ENCODE results near the gene MARCHF3. TPM values are rescaled to one million over a fixed set of nuclear protein-coding genes. Genes with fewer than 3 reads are reported as not detected.

Gene MARCHF3
- polyA plus RNA-seq, 6 donors from 2014 or later = 63.4 to 81.0 (median 71.7) TPM

DNA sequence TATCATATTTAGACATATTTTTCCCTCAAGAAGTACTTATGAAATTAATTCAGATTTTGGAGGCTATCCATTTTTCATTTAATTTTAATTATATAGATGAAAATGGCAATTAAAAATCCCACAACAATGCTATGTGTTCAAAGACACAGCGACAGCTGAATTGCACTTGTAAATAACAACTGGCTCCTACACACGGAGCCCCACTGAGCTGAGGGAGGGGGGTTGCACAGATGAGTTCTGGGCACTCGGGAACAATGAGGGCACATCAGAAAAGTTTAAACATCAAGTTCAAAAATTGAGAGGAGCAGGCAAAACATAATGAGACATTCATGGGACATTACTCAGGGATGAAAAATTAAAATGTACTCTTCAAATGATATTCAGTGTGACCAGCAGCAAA is 104.9 kb downstream of the MARCHF3 start:
- peaks cover 64 to 86% (median 82%) of the 10 kb centered on the region in 3 donors for H3K4me1 Mint-ChIP-seq
- H3K9me3 Mint-ChIP-seq = no peaks in the 10 kb centered on the region
- ATAC-seq (ENCODE audit: low read depth in 2 of 2) (no peak), DNase-seq (no peak)
- H3K27me3 Mint-ChIP-seq = no peaks in the 10 kb centered on the region
- no peaks in the 10 kb centered on the region for H3K36me3 Mint-ChIP-seq
- H3K27ac Mint-ChIP-seq = peak overlapping the region in 1 of 6 donors; percentile 36
- H3K4me3 Mint-ChIP-seq = no peak overlapping the region

GRCh38 chr5:126924331-126925033 is 105.9 kb downstream of the MARCHF3 start:
- ATAC-seq (ENCODE audit: low read depth in 2 of 2) = no peak
- Mint-ChIP-seq H3K4me3 (no peak overlapping the region), H3K9me3 (no peaks in the 10 kb centered on the region), H3K27ac (peak overlapping the region in 3 of 6 donors; percentile 17 to 42 (median 36)), H3K36me3 (no peaks in the 10 kb centered on the region), H3K4me1 (peaks cover 60 to 81% (median 80%) of the 10 kb centered on the region in 3 donors), H3K27me3 (no peaks in the 10 kb centered on the region)
- no peak for DNase-seq

DNA sequence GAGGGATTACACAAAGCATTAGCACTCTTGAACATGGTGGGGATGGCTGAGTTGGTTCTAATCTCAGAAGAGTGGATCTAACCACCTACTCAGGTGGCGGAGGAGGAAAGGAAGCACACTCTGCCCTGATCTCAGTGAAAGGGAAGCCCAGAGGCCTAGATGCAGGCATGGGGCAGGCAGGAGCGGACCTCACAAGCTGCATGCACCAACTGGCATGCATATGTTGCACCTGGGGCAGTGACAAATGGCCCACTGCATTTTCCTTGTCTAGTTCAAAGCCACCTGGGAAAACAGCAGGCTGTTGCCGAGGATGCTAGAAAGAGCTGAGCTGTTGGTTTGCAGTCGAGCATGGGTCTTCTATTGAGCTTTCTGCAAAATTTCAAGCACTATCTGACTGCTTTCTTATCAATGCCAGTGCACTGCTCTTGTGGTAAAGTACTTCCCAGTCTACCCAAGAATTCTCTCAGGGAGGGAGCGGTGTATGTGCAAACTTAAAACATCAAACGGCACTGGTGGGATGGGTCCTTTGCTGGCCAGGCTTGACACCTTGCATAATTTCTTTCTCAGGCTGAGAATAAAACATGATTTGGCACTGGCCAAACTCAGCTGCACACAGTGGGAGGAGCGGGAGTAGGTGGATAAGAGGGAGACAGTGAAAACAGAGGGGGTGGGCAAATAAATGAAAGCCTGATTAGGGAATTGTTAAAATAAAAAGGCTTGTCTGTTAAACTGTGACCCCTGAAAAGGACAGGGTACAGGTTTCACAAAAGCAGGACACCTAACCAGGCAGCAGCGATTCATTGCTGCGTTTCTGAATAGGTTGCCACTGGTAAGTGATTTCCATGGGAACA is 108.9 kb downstream of the MARCHF3 start:
- H3K4me3 Mint-ChIP-seq = peak overlapping the region in 2 of 8 donors; percentile 35 to 43
- H3K9me3 Mint-ChIP-seq = no peaks in the 10 kb centered on the region
- peak overlapping the region in 4 of 6 donors; percentile 40 to 75 (median 68) for H3K27ac Mint-ChIP-seq
- H3K36me3 Mint-ChIP-seq = peaks cover 12% of the 10 kb centered on the region in 2 donors
- no peak for ATAC-seq (ENCODE audit: low read depth in 2 of 2)
- H3K4me1 Mint-ChIP-seq = peaks cover 52 to 77% (median 69%) of the 10 kb centered on the region in 3 donors
- H3K27me3 Mint-ChIP-seq = no peaks in the 10 kb centered on the region
- no peak for DNase-seq

GRCh38 chr5:126920291-126920690 is 110.1 kb downstream of the MARCHF3 start:
- Mint-ChIP-seq H3K4me1 (peaks cover 44 to 68% (median 58%) of the 10 kb centered on the region in 3 donors), H3K27ac (no peak overlapping the region), H3K4me3 (no peak overlapping the region), H3K27me3 (no peaks in the 10 kb centered on the region), H3K36me3 (peaks cover 18 to 22% of the 10 kb centered on the region in 2 donors), H3K9me3 (no peaks in the 10 kb centered on the region)
- no peak for DNase-seq
- ATAC-seq (ENCODE audit: low read depth in 2 of 2) = no peak

DNA sequence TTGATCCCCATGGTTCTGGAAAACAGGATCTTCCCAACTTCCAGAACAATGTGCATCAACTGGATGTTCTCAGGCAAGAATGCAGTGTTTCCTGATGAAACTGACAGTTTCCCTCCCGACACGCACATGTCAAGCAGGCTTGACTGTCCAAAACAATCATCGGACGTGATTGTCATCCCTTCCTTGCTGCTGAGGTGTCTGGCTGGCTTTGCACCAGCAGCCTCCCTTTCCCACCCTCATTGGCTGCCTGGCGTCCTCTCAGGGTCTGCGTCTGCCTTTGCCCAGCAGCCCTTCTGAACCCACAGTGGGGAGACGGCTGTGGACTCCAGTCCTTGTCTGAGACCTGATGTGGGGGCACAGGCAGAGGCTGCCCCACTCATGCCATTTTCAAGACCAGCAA is 110.8 kb downstream of the MARCHF3 start:
- Mint-ChIP-seq H3K36me3 (peaks cover 24 to 29% of the 10 kb centered on the region in 2 donors), H3K4me1 (peaks cover 38 to 64% (median 52%) of the 10 kb centered on the region in 3 donors), H3K4me3 (no peak overlapping the region), H3K27ac (peak overlapping the region in 3 of 6 donors; percentile 54 to 72 (median 64)), H3K9me3 (no peaks in the 10 kb centered on the region), H3K27me3 (no peaks in the 10 kb centered on the region)
- DNase-seq (no peak), ATAC-seq (ENCODE audit: low read depth in 2 of 2) (no peak)

DNA sequence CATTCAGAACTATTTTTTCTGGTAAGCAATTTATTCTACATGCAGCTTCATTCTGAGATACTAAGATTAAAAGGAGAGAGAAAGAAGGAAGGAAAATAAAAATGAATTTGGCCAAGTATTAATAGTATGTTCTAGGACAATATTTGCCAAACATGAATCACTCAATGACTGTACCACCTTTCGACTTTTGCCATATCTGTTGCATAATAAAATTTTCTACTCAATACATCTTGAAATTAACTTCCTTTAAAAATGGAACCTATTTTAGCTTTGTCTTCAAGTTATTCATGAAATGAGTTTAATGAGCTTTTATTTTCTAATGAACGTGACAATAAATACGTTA is 111.8 kb downstream of the MARCHF3 start:
- Mint-ChIP-seq H3K27me3 (no peaks in the 10 kb centered on the region), H3K36me3 (peaks cover 28 to 33% of the 10 kb centered on the region in 2 donors), H3K4me3 (no peak overlapping the region), H3K27ac (no peak overlapping the region), H3K9me3 (no peaks in the 10 kb centered on the region), H3K4me1 (peaks cover 34 to 57% (median 44%) of the 10 kb centered on the region in 3 donors)
- DNase-seq (no peak), ATAC-seq (ENCODE audit: low read depth in 2 of 2) (no peak)

DNA sequence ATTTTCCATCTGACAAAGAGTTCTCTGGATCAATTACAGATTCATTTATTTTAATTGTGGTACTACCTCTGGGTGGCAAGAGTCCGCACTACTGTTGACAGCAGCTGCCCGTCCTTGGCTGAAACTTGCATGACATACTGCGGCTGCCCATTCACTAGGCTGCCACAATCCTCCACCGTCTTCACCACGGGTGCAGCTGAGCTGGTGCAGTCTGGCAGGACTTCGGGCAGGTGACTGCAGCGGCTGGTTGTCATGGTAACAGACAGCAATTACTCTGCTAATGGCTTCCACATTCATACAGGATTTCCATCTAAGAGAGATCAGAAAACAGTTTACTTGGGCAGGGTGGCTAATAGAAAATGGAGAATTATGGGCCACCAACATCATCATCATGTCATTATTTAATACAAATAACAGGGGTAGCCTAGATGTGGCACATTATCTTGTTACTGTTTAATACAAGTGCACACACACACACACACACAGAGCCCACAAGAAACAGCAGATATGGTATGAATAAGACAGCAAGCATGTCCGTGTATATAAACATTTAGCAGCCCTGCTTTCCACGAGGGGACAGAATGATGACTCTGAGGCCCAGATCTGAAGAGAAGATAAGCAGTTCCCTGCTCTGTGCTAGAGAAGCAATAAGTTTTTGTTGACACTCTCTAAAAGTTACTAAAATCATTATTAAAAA is 112.3 kb downstream of the MARCHF3 start:
- Mint-ChIP-seq H3K4me1 (peaks cover 30 to 52% (median 39%) of the 10 kb centered on the region in 3 donors), H3K9me3 (no peaks in the 10 kb centered on the region), H3K27ac (peak overlapping the region in 1 of 6 donors; percentile 16), H3K36me3 (peaks cover 30 to 37% of the 10 kb centered on the region in 2 donors), H3K27me3 (no peaks in the 10 kb centered on the region), H3K4me3 (no peak overlapping the region)
- DNase-seq (no peak), ATAC-seq (ENCODE audit: low read depth in 2 of 2) (no peak)

DNA sequence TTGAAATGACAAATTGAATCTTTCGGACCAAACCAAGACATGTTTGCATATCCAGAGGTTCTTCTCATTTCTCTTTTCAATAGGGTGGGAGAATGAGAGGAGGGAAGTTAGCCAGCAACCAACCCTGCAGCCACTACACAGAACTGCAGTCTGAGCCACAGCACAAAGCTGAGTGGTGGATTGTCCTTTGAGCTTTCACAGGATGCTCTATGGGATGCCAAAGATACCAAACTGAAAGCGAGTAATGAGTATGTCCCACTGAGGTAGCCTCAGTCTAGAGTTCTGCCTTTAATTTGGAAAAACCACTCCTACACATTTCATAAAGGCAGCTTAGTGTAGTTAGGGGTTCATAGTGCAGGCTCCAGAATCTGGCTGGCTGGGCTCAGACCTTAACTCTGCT is 114.9 kb downstream of the MARCHF3 start:
- Mint-ChIP-seq H3K27ac (no peak overlapping the region), H3K9me3 (peaks cover 0 to 13% (median 8%) of the 10 kb centered on the region in 7 donors), H3K4me3 (no peak overlapping the region), H3K36me3 (peaks cover 52 to 58% of the 10 kb centered on the region in 2 donors), H3K27me3 (no peaks in the 10 kb centered on the region), H3K4me1 (peaks cover 14 to 31% (median 20%) of the 10 kb centered on the region in 3 donors)
- ATAC-seq (ENCODE audit: low read depth in 2 of 2) = no peak
- no peak for DNase-seq

DNA sequence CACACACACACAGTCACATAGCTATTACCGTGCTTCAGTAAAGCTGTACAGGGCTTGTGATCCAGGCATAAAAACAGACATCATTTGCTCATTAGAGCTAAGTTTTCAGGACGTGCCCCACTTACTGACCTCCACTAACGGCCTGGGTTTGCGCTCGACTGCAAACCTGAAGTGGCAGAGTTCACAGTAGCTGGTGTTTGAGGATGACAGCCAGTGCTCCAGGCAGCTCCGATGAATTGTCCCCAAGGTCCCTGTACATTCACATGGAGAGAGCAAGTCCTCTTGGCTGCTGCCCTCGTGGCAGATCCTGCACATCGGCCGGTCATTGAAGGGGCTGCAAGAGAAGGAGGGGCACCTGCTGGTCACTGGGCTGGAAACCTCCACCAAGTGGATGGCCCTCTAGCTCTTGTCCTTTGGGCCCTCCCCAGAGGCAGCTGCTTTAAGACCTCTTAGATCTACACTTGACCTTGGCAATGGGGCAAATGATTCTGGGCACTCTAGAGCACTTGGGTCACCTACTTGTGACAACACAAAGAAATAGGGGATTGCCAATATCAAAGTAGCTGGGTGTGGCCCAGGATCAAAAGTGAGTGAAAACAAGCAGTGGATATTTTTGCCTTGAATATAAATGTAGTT is 115.4 kb downstream of the MARCHF3 start:
- ATAC-seq (ENCODE audit: low read depth in 2 of 2) (no peak), DNase-seq (no peak)
- H3K36me3 Mint-ChIP-seq = peaks cover 57 to 62% of the 10 kb centered on the region in 2 donors
- peak overlapping the region in 3 of 6 donors; percentile 26 to 78 (median 72) for H3K27ac Mint-ChIP-seq
- no peak overlapping the region for H3K4me3 Mint-ChIP-seq
- peaks cover 0 to 18% (median 8%) of the 10 kb centered on the region in 7 donors for H3K9me3 Mint-ChIP-seq
- H3K4me1 Mint-ChIP-seq = peaks cover 10 to 25% (median 20%) of the 10 kb centered on the region in 3 donors
- H3K27me3 Mint-ChIP-seq = no peaks in the 10 kb centered on the region

DNA sequence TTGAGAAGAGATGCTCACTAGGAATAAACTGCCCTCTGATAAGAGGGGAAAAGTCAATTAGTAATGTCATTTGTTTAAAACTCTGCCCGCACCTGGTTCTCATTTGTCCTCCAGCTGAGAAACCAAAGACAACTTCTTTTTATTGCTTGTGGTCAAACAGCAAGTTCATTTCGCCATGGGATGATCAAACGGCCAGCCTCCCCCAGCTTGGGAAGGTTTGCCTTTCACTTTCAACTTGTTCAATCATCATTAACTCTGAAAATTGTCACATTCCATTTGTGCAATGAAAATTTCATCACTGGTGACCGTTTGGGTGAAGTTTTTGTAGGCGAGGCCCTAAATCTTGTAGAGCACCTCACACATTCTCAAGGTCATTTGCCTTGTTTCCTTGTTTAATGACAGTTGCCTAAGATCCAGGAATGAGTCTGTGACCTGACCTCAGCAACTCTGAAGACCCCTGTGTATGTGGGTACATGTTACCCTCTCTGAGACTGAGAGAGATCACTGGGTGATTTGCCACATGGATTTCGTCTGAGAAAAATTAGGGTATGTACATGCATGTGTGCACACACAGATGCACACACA is 117.7 kb downstream of the MARCHF3 start:
- ATAC-seq (ENCODE audit: low read depth in 2 of 2) (no peak), DNase-seq (no peak)
- H3K27ac Mint-ChIP-seq = no peak overlapping the region
- no peak overlapping the region for H3K4me3 Mint-ChIP-seq
- peaks cover 0 to 26% (median 12%) of the 10 kb centered on the region in 7 donors for H3K9me3 Mint-ChIP-seq
- H3K4me1 Mint-ChIP-seq = peaks cover 10 to 15% (median 11%) of the 10 kb centered on the region in 3 donors
- no peaks in the 10 kb centered on the region for H3K27me3 Mint-ChIP-seq
- peaks cover 63 to 69% of the 10 kb centered on the region in 2 donors for H3K36me3 Mint-ChIP-seq

DNA sequence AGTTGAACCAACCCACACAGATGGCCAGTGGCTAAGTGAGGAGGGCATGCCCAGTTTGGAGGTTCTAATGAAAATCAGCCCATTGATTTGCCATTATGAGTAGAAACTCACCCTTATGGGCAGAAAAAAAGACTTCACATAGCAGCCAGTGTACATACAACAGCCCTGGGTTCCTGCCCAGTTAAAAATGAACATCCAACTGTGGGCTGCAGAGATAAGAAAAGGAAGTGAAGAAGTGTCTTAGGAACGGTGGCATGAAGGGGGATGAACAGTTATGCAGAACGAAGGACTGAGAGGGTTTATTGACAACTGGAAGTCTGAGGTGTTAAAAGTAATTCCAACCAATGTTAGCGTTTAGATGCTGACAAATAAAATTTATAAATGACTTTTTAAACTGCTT is 118.4 kb downstream of the MARCHF3 start:
- Mint-ChIP-seq H3K36me3 (peaks cover 57 to 63% of the 10 kb centered on the region in 2 donors), H3K4me3 (no peak overlapping the region), H3K27ac (peak overlapping the region in 1 of 6 donors; percentile 29), H3K9me3 (peaks cover 0 to 26% (median 12%) of the 10 kb centered on the region in 7 donors), H3K27me3 (no peaks in the 10 kb centered on the region), H3K4me1 (peaks cover 4 to 10% (median 5%) of the 10 kb centered on the region in 3 donors)
- ATAC-seq (ENCODE audit: low read depth in 2 of 2) = no peak
- DNase-seq = no peak

GRCh38 chr5:126909856-126910255 is 120.5 kb downstream of the MARCHF3 start:
- Mint-ChIP-seq H3K4me3 (no peak overlapping the region), H3K4me1 (peaks cover 0 to 5% (median 0%) of the 10 kb centered on the region in 3 donors), H3K27me3 (no peaks in the 10 kb centered on the region), H3K36me3 (peaks cover 40 to 49% of the 10 kb centered on the region in 2 donors), H3K27ac (peak overlapping the region in 2 of 6 donors; percentile 44 to 56), H3K9me3 (peaks cover 0 to 30% (median 14%) of the 10 kb centered on the region in 7 donors)
- DNase-seq (no peak), ATAC-seq (ENCODE audit: low read depth in 2 of 2) (no peak)

Measured in naive B cell (primary cell).